KOPT-K1 (cell line): ENCODE measurements around the gene AGBL5.

Experiments used
- H3K27ac ChIP-seq: fragments of 200-600 bp; sonication (generic); 2 replicates; pipeline ENCODE4 v1.5.1; 2016; ENCODE audit warnings: antibody characterized with exemption, mild to moderate bottlenecking, low read depth, low read length; ENCODE audit not compliant: poor library complexity, severe bottlenecking
- H3K36me3 ChIP-seq: fragments of 200-600 bp; sonication (generic); 2 replicates; pipeline ENCODE4 v1.5.1; 2017; ENCODE audit warnings: antibody characterized with exemption, mild to moderate bottlenecking, low read length, moderate library complexity; ENCODE audit not compliant: insufficient read depth
- H3K9me3 ChIP-seq: fragments of 200-600 bp; sonication (generic); 2 replicates; pipeline ENCODE4 v1.5.1; 2017; ENCODE audit warnings: antibody characterized with exemption, low read length, mild to moderate bottlenecking; ENCODE audit not compliant: insufficient read depth, poor library complexity, severe bottlenecking

Gene AGBL5

DNA sequence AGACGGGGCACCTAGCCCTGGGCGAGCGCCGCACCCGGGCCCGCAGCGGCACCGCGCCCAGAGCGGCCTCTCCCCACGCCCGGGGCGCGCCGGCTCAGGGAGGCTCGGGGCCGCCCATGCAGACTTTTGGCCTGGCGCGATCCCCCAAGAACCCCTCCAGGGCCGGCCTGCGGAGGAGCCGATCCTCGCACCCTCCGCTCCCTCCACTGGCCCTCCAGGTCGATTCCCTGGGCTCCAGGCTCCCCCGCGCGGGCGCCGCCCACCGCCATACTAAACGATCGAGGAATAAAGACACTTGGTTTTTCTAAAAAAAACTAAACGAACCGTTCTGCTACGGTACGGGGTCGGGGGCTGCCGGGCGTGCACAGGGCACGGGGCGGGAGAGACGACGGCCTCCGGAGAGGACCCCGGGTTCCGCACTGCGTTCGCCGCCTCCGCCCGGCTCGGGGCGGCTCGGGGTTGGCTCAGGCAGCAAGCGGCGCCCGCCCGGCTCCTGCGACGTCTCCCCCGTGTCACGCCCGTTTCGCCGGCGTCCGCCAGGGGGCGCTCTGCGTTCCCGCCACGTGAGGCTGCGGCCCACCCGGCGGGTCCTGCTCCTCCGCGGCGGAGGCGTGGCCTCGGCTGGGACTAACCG lies 34.7 kb downstream of the AGBL5 start:
- Histone ChIP-seq H3K27ac (peak overlapping the region; percentile 67), H3K9me3 (no peaks in the 10 kb centered on the region), H3K36me3 (no peaks in the 10 kb centered on the region)

GRCh38 chr2:27086724-27087593 lies 35.5 kb downstream of the AGBL5 start, which contains the start of gene KHK:
Gene KHK, plus strand, starts transcription at chr2:27086772. Its CDS starts 488 bp downstream, at chr2:27087260.
- Histone ChIP-seq H3K27ac (peak within 1 kb of the TSS; percentile 67), H3K36me3 (no peaks in the 10 kb centered on the region), H3K9me3 (no peaks in the 10 kb centered on the region)

DNA sequence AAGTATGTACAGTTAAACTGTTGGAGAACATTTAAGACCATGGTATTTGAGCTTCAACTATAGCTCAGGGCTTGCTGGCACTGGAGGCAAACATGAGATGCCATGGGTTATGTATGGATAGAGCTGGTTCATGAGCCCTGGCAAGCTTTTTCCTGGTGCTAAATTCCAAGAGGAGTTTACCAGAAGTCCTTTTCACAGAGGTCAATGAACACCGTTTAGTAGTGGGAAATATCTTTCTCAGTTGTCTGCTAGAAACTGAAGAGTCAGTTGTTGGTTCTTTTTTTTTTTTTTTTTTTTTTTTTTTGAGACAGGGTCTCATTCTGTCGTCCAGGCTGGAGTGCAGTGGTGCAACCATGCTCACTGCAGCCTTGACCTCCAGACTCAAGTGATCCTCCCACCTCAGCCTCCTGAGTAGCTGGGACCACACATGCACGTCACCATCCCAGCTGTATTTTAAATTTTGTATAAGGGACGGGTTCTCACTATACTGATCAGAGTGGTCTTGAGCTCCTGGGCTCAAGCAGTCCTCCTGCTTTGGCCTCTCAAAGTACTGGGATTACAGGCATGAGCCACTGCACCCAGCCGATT lies 36.4 kb downstream of the AGBL5 start:
- Histone ChIP-seq H3K36me3 (no peaks in the 10 kb centered on the region), H3K27ac (no peak overlapping the region), H3K9me3 (no peaks in the 10 kb centered on the region)

DNA sequence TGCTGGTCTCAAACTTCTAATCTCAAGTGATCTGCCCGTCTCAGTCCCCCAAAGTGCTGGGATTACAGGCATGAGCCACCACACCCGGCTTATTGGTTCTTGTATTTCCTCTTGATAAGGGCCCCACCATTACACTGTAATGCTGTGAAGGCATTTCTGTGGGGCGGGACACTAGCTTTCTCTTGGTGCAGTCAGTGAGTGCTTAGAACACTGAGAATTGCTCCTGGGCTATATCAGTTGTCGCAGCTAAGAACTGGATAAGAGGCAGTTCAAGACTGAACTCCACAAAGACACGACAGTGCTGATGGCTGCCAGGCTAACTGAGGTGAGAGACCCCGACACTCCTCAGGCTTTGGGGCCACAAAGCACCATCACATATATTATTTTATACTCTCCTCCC lies 37.2 kb downstream of the AGBL5 start:
- no peaks in the 10 kb centered on the region for H3K36me3 ChIP-seq
- no peaks in the 10 kb centered on the region for H3K9me3 ChIP-seq
- no peak overlapping the region for H3K27ac ChIP-seq

GRCh38 chr2:27089111-27089954 lies 37.9 kb downstream of the AGBL5 start:
- H3K27ac ChIP-seq = no peak overlapping the region
- no peaks in the 10 kb centered on the region for H3K36me3 ChIP-seq
- H3K9me3 ChIP-seq = no peaks in the 10 kb centered on the region

DNA sequence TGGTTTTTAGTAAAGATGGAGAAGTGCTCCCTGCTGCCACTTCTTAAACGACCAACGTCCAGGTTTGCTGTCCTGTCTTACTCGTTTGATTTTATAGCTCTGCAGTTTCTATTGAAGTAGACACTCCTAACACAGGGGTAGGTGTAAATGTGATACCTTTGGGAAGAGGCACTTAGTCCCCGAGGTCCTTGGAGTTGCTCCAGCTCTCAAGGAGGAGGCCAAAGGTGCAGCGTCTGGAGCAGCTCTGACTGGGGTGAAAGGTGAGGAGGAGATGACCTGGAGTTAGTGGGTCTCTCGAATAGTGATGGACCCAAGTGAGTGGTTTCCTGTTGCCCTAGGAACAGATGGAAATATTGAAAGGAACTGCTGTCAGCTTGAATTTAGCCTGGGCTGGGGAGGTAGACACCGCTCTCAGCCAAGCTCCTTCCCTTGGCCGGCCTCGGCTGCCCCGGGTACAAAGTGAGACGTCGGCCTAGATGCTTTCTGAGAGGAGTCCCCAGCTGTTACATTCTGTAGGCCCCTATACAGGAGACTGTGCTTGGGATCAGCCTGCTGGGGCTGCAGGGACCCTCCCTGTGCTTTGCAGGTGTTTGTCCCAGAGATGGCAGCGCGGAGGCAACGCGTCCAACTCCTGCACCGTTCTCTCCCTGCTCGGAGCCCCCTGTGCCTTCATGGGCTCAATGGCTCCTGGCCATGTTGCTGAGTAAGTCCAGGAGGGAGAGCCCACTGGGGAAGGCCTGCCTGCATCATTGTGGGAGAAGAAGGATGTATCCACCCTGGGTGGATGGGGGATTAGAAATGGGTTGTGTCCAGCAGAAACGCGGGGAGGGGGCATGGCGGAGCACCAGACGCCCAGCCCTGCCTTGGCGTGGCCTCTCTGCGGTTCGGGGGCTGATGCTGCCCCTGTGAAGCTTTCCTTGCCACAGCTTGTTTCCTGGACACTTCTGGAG lies 40.6 kb downstream of the AGBL5 start:
- Histone ChIP-seq H3K9me3 (no peaks in the 10 kb centered on the region), H3K27ac (no peak overlapping the region), H3K36me3 (no peaks in the 10 kb centered on the region)

DNA sequence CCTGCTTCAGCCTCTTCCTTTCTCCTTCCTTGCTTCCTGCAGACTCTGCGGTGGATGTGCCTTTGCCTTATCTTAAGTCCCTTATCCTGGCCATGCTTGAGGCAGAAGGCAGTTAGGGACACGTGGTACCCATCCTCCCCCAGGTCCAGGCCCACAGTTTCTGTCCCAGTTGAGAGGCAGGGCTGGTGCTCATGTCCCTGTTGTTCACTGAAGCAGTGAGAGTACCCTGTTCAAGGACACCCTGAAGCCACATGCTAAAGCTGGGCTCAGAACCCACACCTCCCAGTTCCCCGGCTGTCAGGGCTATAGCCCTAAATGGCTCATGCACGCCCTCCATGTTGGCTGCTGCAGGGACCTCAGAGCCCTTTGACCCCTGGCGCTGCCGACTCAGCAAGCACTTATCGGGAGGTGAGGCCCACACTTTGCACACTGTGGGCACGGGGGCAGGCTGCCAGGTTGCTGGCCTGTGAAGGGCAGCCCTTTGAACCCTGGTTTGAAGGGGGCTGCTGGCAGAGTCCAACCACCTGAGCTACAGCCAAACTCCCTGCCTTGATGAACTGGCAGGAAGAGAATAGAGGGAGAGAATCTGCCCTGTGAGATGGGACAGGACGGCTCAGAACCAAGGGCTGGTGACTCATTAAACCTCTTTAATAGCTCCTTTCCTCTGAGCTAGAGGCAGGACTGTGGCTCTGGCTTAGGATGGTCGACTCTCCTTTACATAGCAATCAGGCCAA lies 41.4 kb downstream of the AGBL5 start:
- Histone ChIP-seq H3K36me3 (no peaks in the 10 kb centered on the region), H3K9me3 (no peaks in the 10 kb centered on the region), H3K27ac (no peak overlapping the region)

DNA sequence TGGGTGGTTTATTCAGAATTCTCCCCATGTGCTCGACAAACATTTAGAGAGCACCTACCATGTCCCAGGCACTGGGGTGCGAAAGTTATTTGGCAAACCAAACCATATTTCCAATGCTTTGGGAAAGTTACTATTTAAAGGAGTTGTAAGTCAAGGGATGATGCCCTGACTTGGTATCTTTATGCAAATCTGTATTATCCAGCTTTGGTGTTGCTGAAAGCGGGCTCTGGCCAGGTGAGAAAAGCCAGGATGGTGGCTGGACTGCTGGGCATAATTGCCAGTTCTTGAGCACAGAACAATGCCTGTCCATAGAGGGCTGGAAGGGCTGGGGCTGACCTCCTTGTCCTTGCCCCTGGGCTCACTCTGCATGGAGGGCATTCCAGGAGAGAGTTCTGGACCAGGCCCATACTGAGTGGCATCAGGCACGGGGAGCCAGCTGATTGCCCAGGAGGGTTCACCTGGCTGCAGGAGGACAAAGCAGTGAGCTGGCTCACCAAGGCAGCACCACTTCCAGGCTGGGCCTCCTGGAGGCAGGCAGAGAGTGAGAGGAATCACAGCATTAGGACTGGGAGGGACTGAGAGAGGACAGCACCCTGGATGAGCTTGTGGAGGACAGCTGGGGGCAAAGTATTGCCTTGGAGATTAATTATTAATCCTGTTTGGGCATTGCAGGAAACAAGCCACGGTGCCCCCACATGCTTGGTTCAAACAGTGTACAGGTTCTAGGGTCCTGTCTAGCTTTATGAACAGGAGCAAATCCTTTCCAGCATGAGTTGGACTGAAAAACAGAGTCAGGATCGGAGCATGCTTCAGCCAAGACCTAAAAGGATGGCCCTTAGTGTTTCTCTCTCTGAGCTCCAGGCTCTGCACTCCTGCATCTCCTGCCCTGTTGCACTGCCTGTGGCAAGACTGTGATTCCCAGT lies 42.2 kb downstream of the AGBL5 start:
- H3K27ac ChIP-seq = no peak overlapping the region
- no peaks in the 10 kb centered on the region for H3K36me3 ChIP-seq
- H3K9me3 ChIP-seq = no peaks in the 10 kb centered on the region

DNA sequence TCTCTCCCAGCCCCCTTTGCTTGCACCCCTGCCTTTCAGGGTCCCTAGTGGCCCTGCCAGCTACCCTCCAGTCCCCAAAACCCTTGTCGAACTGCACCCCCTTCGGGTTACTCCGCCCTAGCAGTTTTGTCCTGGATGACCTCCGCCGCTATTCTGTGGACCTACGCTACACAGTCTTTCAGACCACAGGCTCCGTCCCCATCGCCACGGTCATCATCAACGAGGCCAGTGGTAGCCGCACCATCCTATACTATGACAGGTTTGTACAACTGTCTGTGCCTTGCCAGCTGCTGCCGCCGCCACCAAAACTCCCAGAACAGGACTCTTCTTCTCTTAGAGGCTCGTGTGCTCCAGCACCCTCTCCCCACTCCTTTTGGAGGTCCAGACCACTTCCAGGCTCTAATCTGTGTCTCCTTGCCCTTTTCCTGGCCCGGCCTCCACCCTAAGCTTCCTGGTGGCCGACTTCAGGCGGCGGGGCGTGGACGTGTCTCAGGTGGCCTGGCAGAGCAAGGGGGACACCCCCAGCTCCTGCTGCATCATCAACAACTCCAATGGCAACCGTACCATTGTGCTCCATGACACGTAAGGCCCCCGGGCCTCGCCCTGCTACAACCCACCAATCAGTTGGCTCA lies 43.0 kb downstream of the AGBL5 start:
- Histone ChIP-seq H3K9me3 (no peaks in the 10 kb centered on the region), H3K27ac (no peak overlapping the region)

GRCh38 chr2:27095427-27095744 lies 43.9 kb downstream of the AGBL5 start:
- Histone ChIP-seq H3K27ac (no peak overlapping the region), H3K9me3 (no peaks in the 10 kb centered on the region), H3K36me3 (no peaks in the 10 kb centered on the region)

More for the DNA sequence above, 43.0 kb downstream of the AGBL5 start:
- no peaks in the 10 kb centered on the region for H3K36me3 ChIP-seq

DNA sequence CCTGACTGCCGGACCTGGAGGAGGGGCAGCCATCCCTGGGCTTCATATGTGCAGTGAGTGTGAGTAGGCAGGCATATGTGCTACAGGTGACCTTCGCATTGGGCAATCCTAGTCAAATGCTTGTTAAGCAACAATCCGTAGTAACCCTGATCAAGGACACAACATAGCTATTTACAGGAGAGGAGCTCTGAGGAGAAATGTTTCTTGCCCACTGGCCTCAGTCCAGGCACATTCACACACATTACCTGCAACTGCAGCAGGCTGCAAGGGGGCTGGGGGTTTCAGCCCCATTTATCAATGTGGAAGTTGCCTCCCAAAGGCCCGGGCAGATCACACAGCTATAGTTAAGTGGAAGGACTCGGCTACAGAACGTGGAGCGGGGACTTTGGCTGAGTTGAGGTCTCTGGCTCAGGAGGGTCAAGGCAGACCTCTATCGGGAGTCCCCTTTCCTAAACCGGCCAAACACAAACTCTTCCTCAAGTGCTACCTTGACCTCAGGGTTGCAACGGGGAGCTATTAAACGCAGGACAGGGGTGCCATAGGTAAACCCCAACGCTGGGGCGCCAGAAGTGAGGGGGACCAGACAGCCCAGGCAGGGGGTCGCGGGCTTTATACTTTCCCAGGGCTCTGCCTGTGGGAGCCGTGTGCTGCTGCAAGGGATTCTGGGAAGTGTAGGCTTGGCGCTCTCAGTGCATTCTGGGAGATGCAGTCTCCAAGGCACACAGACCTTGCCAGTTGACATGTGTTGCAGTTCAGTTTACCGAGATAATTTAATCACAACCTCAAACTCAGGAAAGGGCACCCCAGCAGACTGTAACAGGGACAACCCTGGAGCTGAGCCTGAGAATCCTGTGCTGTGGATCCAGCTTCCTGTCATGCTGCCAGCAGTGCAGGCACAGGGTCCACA lies 44.5 kb downstream of the AGBL5 start:
- H3K27ac ChIP-seq = no peak overlapping the region
- no peaks in the 10 kb centered on the region for H3K36me3 ChIP-seq
- H3K9me3 ChIP-seq = no peaks in the 10 kb centered on the region
